B cell (primary cell): ENCODE results near the gene MLKL. TPM values are rescaled to one million over a fixed set of nuclear protein-coding genes. Genes with fewer than 3 reads are reported as not detected.

Source experiments
- ATAC-seq: fragments of 200-7000 bp; cut with Tn5 transposase; one replicate; pipeline ENCODE4 v1.10.0; 2021; ENCODE audit warnings: low read depth, mild to moderate bottlenecking, moderate number of reproducible peaks, moderate library complexity
- CTCF ChIA-PET: fragments of 350-600 bp; sonication (Branson Sonifier 250); formaldehyde crosslinking; loops from one replicate; lab custom pipeline; 2021; ENCODE audit warnings: antibody characterized with exemption, inconsistent platforms; lab: Charles Lee
- POLR2A ChIA-PET: fragments of 350-600 bp; sonication (Branson Sonifier 250); formaldehyde crosslinking; loops from one replicate; lab custom pipeline; 2021; ENCODE audit warnings: antibody characterized with exemption; lab: Charles Lee
- DNase-seq: peaks from one replicate; pipeline ENCODE4 v3.0.0; 2013
- H2AFZ ChIP-seq: 2 replicates; pipeline ENCODE4 v1.6.1; 2012; ENCODE audit warnings: mild to moderate bottlenecking, low read depth, low read length; ENCODE audit not compliant: insufficient read depth, poor library complexity, severe bottlenecking
- H3K27ac ChIP-seq, 2 donors: 1 replicate in 1 of 2; 2 replicates in 1 of 2; pipeline ENCODE4 v1.5.1; 2012 to 2013; ENCODE audit warnings: low read length in 2 of 2, mild to moderate bottlenecking in 2 of 2, moderate library complexity in 1 of 2
- H3K27me3 ChIP-seq, 4 experiments: fragments of 200-600 bp in 1 of 4; sonication (generic) in 1 of 4; replicated peaks in 1 of 4; 1 replicate in 2 of 4; 2 replicates in 2 of 4; pipeline versions ENCODE4 v1.6.1 to v1.7.0; 2013 to 2016; ENCODE audit warnings: low read length in 3 of 4, mild to moderate bottlenecking in 2 of 4, mixed read lengths in 1 of 4, moderate library complexity in 1 of 4; ENCODE audit not compliant: insufficient read depth in 4 of 4, control insufficient read depth in 3 of 4; ENCODE audit errors: control extremely low read depth in 1 of 4
- H3K36me3 ChIP-seq, 2 experiments: replicated peaks in 1 of 2; 1 replicate in 1 of 2; 2 replicates in 1 of 2; pipeline versions ENCODE4 v1.6.1 to v1.7.1; 2013; ENCODE audit warnings: low read length in 1 of 2; ENCODE audit not compliant: insufficient read depth in 2 of 2, control insufficient read depth in 1 of 2; ENCODE audit errors: control extremely low read depth in 1 of 2, extremely low read depth in 1 of 2
- H3K4me1 ChIP-seq, 2 donors: fragments of 200-600 bp in 1 of 2; sonication (generic) in 1 of 2; 1 replicate in 1 of 2; 2 replicates in 1 of 2; pipeline versions ENCODE4 v1.5.1 to v1.6.1; 2013 to 2017; ENCODE audit warnings: low read length in 2 of 2; ENCODE audit not compliant: control insufficient read depth in 2 of 2, insufficient read depth in 2 of 2
- H3K4me2 ChIP-seq: replicated peaks from 2 replicates; pipeline ENCODE3; 2012; ENCODE audit warnings: mild to moderate bottlenecking, low read depth, low read length; ENCODE audit not compliant: poor library complexity, severe bottlenecking
- H3K4me3 ChIP-seq, 5 experiments: fragments of 200-600 bp in 1 of 5; sonication (generic) in 1 of 5; 1 replicate in 3 of 5; 2 replicates in 2 of 5; pipeline versions ENCODE4 v1.5.1 to v1.7.0; 2011 to 2016; ENCODE audit warnings: low read length in 4 of 5, mild to moderate bottlenecking in 4 of 5, low read depth in 2 of 5, control low read depth in 1 of 5, moderate library complexity in 1 of 5; ENCODE audit not compliant: insufficient read depth in 1 of 5; ENCODE audit errors: control extremely low read depth in 1 of 5, extremely low read depth in 1 of 5
- H3K79me2 ChIP-seq: fragments of 200-600 bp; sonication (generic); one replicate; pipeline ENCODE4 v1.6.0; 2016; ENCODE audit warnings: low read length; ENCODE audit not compliant: control insufficient read depth, insufficient read depth
- H3K9ac ChIP-seq: fragments of 200-600 bp; sonication (generic); 2 replicates; pipeline ENCODE4 v1.6.1; 2017; ENCODE audit warnings: mild to moderate bottlenecking, low read length, moderate library complexity
- H3K9me3 ChIP-seq, 3 donors: one replicate each; pipeline versions ENCODE4 v1.6.1 to v1.7.1; 2013; ENCODE audit warnings: low read length in 2 of 3; ENCODE audit not compliant: control insufficient read depth in 2 of 3, insufficient read depth in 1 of 3; ENCODE audit errors: control extremely low read depth in 1 of 3
- H4K20me1 ChIP-seq: 2 replicates; pipeline ENCODE4 v1.6.0; 2012; ENCODE audit warnings: mild to moderate bottlenecking, low read length; ENCODE audit not compliant: insufficient read depth, control insufficient read depth, poor library complexity, severe bottlenecking
- H3K27ac Mint-ChIP-seq: one replicate; pipeline ENCODE4 v1.8.0; 2021; ENCODE audit warnings: mixed read lengths
- H3K27me3 Mint-ChIP-seq: one replicate; pipeline ENCODE4 v1.8.0; 2021; ENCODE audit warnings: mixed read lengths
- H3K4me1 Mint-ChIP-seq: one replicate; pipeline ENCODE4 v1.8.0; 2021; ENCODE audit warnings: mixed read lengths
- H3K4me3 Mint-ChIP-seq: one replicate; pipeline ENCODE4 v1.8.0; 2021; ENCODE audit warnings: mixed read lengths
- H3K9me3 Mint-ChIP-seq: one replicate; pipeline ENCODE4 v1.8.0; 2022; ENCODE audit warnings: mixed read lengths; ENCODE audit not compliant: insufficient read depth
- EZH2 ChIP-seq: IDR thresholded peaks from 2 replicates; pipeline ENCODE4 v1.6.1; 2012; ENCODE audit warnings: borderline replicate concordance, low read depth, mild to moderate bottlenecking, moderate library complexity, low read length; ENCODE audit not compliant: insufficient read depth, poor library complexity, severe bottlenecking
- WGBS: methylation state at CpG from one replicate; pipeline ENCODE4 v1.1.5; 2013; ENCODE audit warnings: missing lambda C conversion rate; ENCODE audit not compliant: insufficient coverage; 5-methylcytosine and 5-hydroxymethylcytosine counted together
- intact Hi-C: fragments of 100-400 bp; cut with micrococcal nuclease; formaldehyde crosslinking; loops from one replicate; pipeline ENCODE4 v1.10.0; 2022
- polyA plus RNA-seq: library from polyadenylated mRNA; depleted of rRNA; stranded (reverse); fragments of >200 nt; gene quantifications from 2 replicates; pipeline ENCODE4 v1.2.3, GENCODE V29; 2012
- total RNA-seq, 2 donors: library from RNA; stranded (reverse); fragments of 120-200 nt in 1 of 2; gene quantifications; 1 replicate in 1 of 2; 2 replicates in 1 of 2; pipeline versions ENCODE4 v1.2.3 to v1.2.4, GENCODE V29; 2013 to 2022
- TF ChIP-seq, protein P1 (sequence below): fragments of 200-600 bp; IDR thresholded peaks from one replicate; pipeline ENCODE4 v1.8.0; 2022; ENCODE audit warnings: antibody characterized with exemption, mild to moderate bottlenecking

MLKL gene
- total and polyA plus RNA-seq, 2 donors (not counting 1 experiment from before 2014, with no cell fraction given), result 13.4 to 19.7 TPM

DNA sequence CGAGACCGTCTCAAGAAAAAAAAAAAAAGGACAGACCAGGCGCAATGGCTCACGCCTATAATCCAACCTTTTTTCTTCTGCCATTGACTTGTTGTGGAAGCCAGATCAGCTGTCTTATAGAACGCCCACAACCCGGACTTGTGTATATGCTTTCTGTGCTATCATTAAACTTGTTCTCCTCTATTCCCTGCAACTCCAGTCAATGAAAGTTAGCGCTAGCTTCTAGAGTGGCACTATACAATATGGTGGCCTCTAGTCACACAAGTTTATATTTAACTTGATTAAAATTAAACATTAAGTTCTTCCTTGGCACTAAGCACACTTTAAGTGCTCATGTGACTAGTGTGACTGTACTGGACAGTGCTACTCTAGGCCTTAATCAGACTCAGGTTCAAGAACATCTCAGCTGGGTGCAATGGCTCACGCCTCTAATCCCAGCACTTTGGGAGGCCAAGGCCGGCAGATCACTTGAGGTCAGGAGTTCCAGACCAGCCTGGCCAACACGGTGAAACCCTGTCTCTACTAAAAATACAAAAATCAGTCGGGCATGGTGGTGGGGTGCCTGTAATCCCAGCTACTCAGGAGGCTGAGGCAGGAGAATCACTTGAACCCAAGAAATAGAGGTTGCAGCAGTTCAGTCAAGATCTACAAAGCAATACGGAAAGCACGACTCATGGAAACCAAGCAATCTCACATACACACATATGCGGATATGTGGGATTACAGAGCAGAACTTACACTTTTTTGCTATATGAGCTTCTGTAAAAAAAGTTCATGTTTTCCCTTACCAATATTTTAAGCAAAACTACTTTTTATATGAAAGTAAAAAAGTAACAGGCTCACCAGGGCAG is 74.9 kb downstream of the MLKL start:
- no peaks in the 10 kb centered on the region for H3K27me3 ChIP-seq
- 97% methylated on average over 6 of the region's 14 CpGs for WGBS
- H3K4me1 Mint-ChIP-seq, result no peaks in the 10 kb centered on the region
- H3K4me3 ChIP-seq, result no peak overlapping the region
- intact Hi-C loops, result loop anchor here (10.0 kb wide), 1 partner anchor 121 kb away; no protein-coding TSS in a partner anchor
- POLR2A ChIA-PET, result no interaction called here
- H3K4me1 ChIP-seq, result no peaks in the 10 kb centered on the region
- no peaks in the 10 kb centered on the region for H3K27me3 Mint-ChIP-seq
- H3K9ac ChIP-seq, result no peak overlapping the region
- no peaks in the 10 kb centered on the region for H3K9me3 ChIP-seq
- H3K27ac ChIP-seq, result no peak overlapping the region
- no peak overlapping the region for H3K4me3 Mint-ChIP-seq
- DNase-seq (no peak), ATAC-seq (no peak)
- no peak overlapping the region for H3K27ac Mint-ChIP-seq
- H2AFZ ChIP-seq, result no peak overlapping the region
- TF ChIP-seq EZH2, result no peak
- TF ChIP-seq, protein P1, sequence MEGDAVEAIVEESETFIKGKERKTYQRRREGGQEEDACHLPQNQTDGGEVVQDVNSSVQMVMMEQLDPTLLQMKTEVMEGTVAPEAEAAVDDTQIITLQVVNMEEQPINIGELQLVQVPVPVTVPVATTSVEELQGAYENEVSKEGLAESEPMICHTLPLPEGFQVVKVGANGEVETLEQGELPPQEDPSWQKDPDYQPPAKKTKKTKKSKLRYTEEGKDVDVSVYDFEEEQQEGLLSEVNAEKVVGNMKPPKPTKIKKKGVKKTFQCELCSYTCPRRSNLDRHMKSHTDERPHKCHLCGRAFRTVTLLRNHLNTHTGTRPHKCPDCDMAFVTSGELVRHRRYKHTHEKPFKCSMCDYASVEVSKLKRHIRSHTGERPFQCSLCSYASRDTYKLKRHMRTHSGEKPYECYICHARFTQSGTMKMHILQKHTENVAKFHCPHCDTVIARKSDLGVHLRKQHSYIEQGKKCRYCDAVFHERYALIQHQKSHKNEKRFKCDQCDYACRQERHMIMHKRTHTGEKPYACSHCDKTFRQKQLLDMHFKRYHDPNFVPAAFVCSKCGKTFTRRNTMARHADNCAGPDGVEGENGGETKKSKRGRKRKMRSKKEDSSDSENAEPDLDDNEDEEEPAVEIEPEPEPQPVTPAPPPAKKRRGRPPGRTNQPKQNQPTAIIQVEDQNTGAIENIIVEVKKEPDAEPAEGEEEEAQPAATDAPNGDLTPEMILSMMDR, result no peak
- no peaks in the 10 kb centered on the region for H3K9me3 Mint-ChIP-seq
- peaks cover 11 to 85% of the 10 kb centered on the region in 2 experiments for H3K36me3 ChIP-seq
- H3K79me2 ChIP-seq, result peaks cover 4% of the 10 kb centered on the region
- CTCF ChIA-PET, result interaction anchor here (0.6 to 1.8 kb wide), 5 partner anchors 19 to 939 kb away, joined by 3 to 4 read pairs (median 3); partner anchors contain the start of gene GLG1
- H3K4me2 ChIP-seq, result no peak overlapping the region
- peaks cover 5% of the 10 kb centered on the region for H4K20me1 ChIP-seq

DNA sequence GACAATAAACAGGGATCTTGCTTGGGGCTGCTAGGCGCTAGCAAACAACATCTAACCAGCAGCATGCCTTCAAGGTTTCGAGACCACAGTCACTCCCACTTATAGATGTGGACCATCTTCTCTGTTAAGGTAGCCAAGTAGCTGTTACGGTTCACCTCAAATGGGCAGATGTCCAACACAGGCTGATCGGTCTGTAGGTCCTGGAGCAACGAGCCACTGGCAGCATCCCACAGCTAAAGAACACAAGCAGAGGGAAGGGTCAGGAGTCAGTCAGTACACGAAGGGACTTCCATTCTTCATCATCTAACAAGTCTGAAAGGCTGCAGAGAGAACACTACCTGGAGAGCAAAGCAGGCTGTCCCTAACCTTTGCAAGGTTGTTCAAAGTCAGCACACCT is 76.8 kb downstream of the MLKL start:
- CTCF ChIA-PET, result interaction anchor here (0.5 to 1.5 kb wide), 4 partner anchors 40 to 314 kb away, joined by 3 read pairs; no protein-coding TSS in a partner anchor

More for the DNA sequence above, 76.8 kb downstream of the MLKL start:
- 90% methylated on average over 5 of the region's 6 CpGs for WGBS
- peaks cover 5% of the 10 kb centered on the region for H4K20me1 ChIP-seq
- no peak overlapping the region for H2AFZ ChIP-seq
- H3K9ac ChIP-seq, result no peak overlapping the region
- no peaks in the 10 kb centered on the region for H3K9me3 Mint-ChIP-seq
- ATAC-seq (no peak), DNase-seq (no peak)
- H3K27ac Mint-ChIP-seq, result no peak overlapping the region
- no peaks in the 10 kb centered on the region for H3K4me1 Mint-ChIP-seq
- POLR2A ChIA-PET, result no interaction called here
- no peaks in the 10 kb centered on the region for H3K27me3 Mint-ChIP-seq
- H3K27me3 ChIP-seq, result no peaks in the 10 kb centered on the region
- no peak overlapping the region for H3K4me2 ChIP-seq
- no peak overlapping the region for H3K4me3 ChIP-seq
- TF ChIP-seq EZH2, result no peak
- TF ChIP-seq, protein P1, result no peak
- H3K27ac ChIP-seq, result no peak overlapping the region
- no peaks in the 10 kb centered on the region for H3K9me3 ChIP-seq
- intact Hi-C loops, result loop anchor here (10.0 kb wide), 1 partner anchor 119 kb away; no protein-coding TSS in a partner anchor
- peaks cover 4% of the 10 kb centered on the region for H3K79me2 ChIP-seq
- peaks cover 9 to 70% of the 10 kb centered on the region in 2 experiments for H3K36me3 ChIP-seq
- no peaks in the 10 kb centered on the region for H3K4me1 ChIP-seq
- H3K4me3 Mint-ChIP-seq, result no peak overlapping the region
